GM12875 (cell line): ENCODE measurements around the gene SPIRE1.
"Not testable (repeated sequence)": the region's sequence is repeated elsewhere in the genome, so short reads cannot be mapped to it uniquely, and the experiment has no call there.

Source experiments
- H3K4me3 ChIP-seq: one replicate; pipeline ENCODE4 v1.5.1; 2011; ENCODE audit warnings: low read depth, low read length, control low read depth
- CTCF ChIP-seq: IDR thresholded peaks from 2 replicates; pipeline ENCODE4 v1.5.1; 2011; ENCODE audit warnings: low read depth, mild to moderate bottlenecking, control low read depth, inconsistent platforms, low read length, moderate library complexity, borderline replicate concordance; ENCODE audit not compliant: insufficient read depth

Gene SPIRE1

GRCh38 chr18:12554796-12555388 is 103.0 kb downstream of the SPIRE1 start:
- no peak overlapping the region for H3K4me3 ChIP-seq

GRCh38 chr18:12552879-12553242 is 105.0 kb downstream of the SPIRE1 start:
- no peak for TF ChIP-seq CTCF
- no peak overlapping the region for H3K4me3 ChIP-seq

More at GRCh38 chr18:12554796-12555388, 103.0 kb downstream of the SPIRE1 start:
- TF ChIP-seq CTCF: no peak

- not testable (repeated sequence) for H3K4me3 ChIP-seq
Measured at GRCh38 chr18:12551943-12552878, 105.7 kb downstream of the SPIRE1 start.

GRCh38 chr18:12551466-12551865 is 106.4 kb downstream of the SPIRE1 start:
- not testable (repeated sequence) for H3K4me3 ChIP-seq

- no peak overlapping the region for H3K4me3 ChIP-seq
- no peak for TF ChIP-seq CTCF
Measured at GRCh38 chr18:12543697-12544096, 114.2 kb downstream of the SPIRE1 start.

- no peak overlapping the region for H3K4me3 ChIP-seq
- no peak for TF ChIP-seq CTCF
Measured at GRCh38 chr18:12540751-12541150, 117.2 kb downstream of the SPIRE1 start.

- not testable (repeated sequence) for H3K4me3 ChIP-seq
Measured at GRCh38 chr18:12539158-12539557, 118.7 kb downstream of the SPIRE1 start.

- no peak overlapping the region for H3K4me3 ChIP-seq
- TF ChIP-seq CTCF: no peak
Measured at GRCh38 chr18:12534820-12535219, 123.1 kb downstream of the SPIRE1 start.
